ENCODE data around the gene CTDP1.

- TF ChIP-seq SIN3A (IDR thresholded peaks at IDR 0.05; ENCODE audit: borderline replicate concordance, insufficient read depth, low read length) (no peak), REST (IDR thresholded peaks at IDR 0.05; ENCODE audit: insufficient read depth in 1 of 2, low read depth in 2 of 2, low read length in 2 of 2) (no peak)
These were observed 16.6 kb downstream of the CTDP1 start for GRCh38 chr18:79695856-79696850.
